Mucosa of descending colon (tissue), 3 donors: ENCODE measurements around the gene TMEM151A. TPM values are rescaled to one million over a fixed set of nuclear protein-coding genes. Genes with fewer than 3 reads are reported as not detected.
A peak's percentile ranks its signal among the peaks of the same experiment; 100 is the strongest.

Experiments used
- ATAC-seq: fragments of 200-7000 bp; cut with Tn5 transposase; one replicate; pipeline ENCODE4 v1.9.1; 2020; ENCODE audit warnings: mild to moderate bottlenecking, moderate library complexity
- DNase-seq, 3 donors: peaks; one replicate each; pipeline ENCODE4 v3.0.0-alpha.2; 2020
- H3K36me3 ChIP-seq: fragments of 200-600 bp; one replicate; pipeline ENCODE4 v1.8.0; 2021; ENCODE audit warnings: low read depth, mild to moderate bottlenecking
- H3K4me1 ChIP-seq: fragments of 200-600 bp; one replicate; pipeline ENCODE4 v1.8.0; 2021; ENCODE audit warnings: low read depth, mild to moderate bottlenecking
- H3K4me3 ChIP-seq: fragments of 200-600 bp; one replicate; pipeline ENCODE4 v1.8.0; 2021; ENCODE audit warnings: mild to moderate bottlenecking
- H3K9me3 ChIP-seq: fragments of 200-600 bp; one replicate; pipeline ENCODE4 v1.8.0; 2021; ENCODE audit warnings: mild to moderate bottlenecking
- intact Hi-C, 2 donors: fragments of 100-400 bp; cut with DNase I in 1 of 2; cut with micrococcal nuclease in 1 of 2; formaldehyde crosslinking; loops; one replicate each; pipeline versions ENCODE4 v1.11.0 to v1.11.1; 2022; cut with DNase I, micrococcal nuclease
- total RNA-seq, 3 donors: library from RNA; stranded (reverse); fragmentation: NEBNext Ultra II Directional in 2 of 3; extraction: Animal tissue kit (Norgen Biotek cat#: 25700) in 2 of 3; gene quantifications; one replicate each; pipeline versions ENCODE4 v1.2.1 to v1.2.4, GENCODE V29; 2021 to 2023
- TF ChIP-seq, protein P1 (sequence below): fragments of 200-600 bp; IDR thresholded peaks from one replicate; pipeline ENCODE4 v1.8.0; 2022; ENCODE audit warnings: antibody characterized with exemption, mild to moderate bottlenecking
- donor health status: DM: no; HTN: no; CAD: no; lungs with moderate emphysema.
- donor health status: DM: no; HTN: no; CAD: no.
- donor health status: DM: no; HTN: yes; CAD: no.

The TMEM151A gene
- total RNA-seq, 3 donors from 2014 or later, result 0.17 to 0.38 (median 0.27) TPM

DNA sequence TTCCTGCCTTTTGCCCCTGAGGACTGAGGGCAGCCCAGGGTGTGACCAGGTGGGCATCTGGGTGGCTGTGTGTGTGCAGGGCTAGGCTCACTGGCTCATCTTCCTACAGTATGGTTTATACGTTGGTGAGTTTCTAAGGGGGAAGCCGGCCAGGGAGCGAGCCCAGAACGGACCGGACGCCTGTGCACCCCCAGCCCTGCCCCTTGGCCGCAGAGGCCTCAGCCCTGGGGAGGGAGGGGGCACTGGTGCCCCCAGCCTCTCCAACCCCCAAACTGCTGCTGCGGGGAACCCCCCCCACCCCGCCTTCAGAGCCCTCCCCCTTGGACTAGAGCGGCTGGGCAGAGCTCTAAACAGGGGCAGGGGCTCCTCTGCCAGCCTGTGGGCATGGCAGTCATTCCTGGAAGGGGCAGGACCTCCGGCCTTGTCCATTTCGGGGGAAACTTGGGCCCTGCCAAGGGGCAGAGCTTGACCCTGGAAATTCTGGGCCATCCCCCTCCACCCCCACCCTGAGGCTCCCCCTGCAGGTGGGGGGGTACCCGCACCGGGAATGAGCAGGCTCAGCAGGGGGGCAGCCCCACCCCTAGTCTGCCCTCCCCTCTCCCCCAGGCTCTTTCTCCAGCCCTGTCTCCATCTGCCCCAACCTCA lies 8.1 kb upstream of the TMEM151A start:
- TF ChIP-seq, protein P1, sequence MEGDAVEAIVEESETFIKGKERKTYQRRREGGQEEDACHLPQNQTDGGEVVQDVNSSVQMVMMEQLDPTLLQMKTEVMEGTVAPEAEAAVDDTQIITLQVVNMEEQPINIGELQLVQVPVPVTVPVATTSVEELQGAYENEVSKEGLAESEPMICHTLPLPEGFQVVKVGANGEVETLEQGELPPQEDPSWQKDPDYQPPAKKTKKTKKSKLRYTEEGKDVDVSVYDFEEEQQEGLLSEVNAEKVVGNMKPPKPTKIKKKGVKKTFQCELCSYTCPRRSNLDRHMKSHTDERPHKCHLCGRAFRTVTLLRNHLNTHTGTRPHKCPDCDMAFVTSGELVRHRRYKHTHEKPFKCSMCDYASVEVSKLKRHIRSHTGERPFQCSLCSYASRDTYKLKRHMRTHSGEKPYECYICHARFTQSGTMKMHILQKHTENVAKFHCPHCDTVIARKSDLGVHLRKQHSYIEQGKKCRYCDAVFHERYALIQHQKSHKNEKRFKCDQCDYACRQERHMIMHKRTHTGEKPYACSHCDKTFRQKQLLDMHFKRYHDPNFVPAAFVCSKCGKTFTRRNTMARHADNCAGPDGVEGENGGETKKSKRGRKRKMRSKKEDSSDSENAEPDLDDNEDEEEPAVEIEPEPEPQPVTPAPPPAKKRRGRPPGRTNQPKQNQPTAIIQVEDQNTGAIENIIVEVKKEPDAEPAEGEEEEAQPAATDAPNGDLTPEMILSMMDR, result no peak
- no peaks in the 10 kb centered on the region for H3K36me3 ChIP-seq
- DNase-seq (peak in 1 of 3 donors; percentile 30), ATAC-seq (no peak)
- H3K4me3 ChIP-seq, result no peak overlapping the region
- peaks cover 18% of the 10 kb centered on the region for H3K4me1 ChIP-seq
- intact Hi-C loops, result no loop called here
- no peaks in the 10 kb centered on the region for H3K9me3 ChIP-seq

DNA sequence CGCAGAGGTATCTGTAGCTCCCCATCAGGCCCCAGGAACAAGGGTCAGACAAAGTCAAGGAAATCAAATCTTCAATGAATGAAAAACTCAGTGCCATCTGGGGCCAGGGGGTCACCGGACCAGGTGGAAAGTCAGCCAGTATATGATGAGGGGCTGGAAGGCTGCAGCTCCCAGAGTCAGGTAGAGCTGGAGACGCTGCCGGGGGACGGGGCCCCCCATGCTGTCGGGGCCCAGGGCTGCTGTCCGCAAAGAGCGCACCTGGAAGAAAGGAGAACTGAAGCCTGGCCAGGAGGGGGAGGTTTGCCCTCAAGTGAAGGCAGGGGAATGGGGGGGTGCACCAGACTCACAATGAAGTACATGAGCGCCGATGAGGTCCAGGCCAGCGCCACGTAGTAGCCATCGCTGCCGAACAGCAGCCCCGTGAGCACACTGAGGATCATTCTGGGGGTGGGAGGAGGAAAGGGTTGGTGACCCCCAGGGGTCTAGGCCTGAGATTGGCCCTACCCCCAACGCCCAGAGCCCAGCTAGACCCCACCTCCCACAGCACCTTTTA lies 7.1 kb upstream of the TMEM151A start:
- Histone ChIP-seq H3K9me3 (no peaks in the 10 kb centered on the region), H3K4me1 (peaks cover 21% of the 10 kb centered on the region), H3K4me3 (no peak overlapping the region), H3K36me3 (no peaks in the 10 kb centered on the region)
- DNase-seq, result peak in 1 of 3 donors; percentile 26
- TF ChIP-seq, protein P1, result no peak
- ATAC-seq, result no peak
- intact Hi-C loops, result no loop called here

- Histone ChIP-seq H3K36me3 (no peaks in the 10 kb centered on the region), H3K4me3 (no peak overlapping the region), H3K4me1 (peaks cover 27% of the 10 kb centered on the region), H3K9me3 (no peaks in the 10 kb centered on the region)
- intact Hi-C loops, result no loop called here
- ATAC-seq (no peak), DNase-seq (peak in 1 of 3 donors; percentile 14)
- TF ChIP-seq, protein P1, result no peak
Measured at GRCh38 chr11:66285250-66285947, 6.3 kb upstream of the TMEM151A start.

DNA sequence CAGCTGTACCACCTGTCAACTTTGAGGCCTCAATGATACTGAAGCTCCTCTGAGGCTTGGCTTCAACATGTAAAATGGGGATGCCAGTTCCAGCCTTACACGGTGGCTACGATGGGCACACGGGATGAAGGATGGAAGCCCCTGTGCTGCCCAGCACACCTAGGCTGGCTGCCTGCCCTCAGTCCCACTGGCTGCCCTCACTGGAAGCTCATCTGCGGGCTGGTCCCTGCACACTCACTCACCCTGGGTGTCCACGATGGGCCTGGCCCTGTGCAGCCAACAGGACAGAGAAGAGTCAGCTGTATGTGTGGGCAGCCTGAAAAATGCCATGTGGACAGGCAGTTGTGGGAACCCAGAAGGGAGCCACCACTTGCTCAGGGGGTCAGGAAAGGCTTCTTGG lies 5.0 kb upstream of the TMEM151A start:
- Histone ChIP-seq H3K9me3 (no peaks in the 10 kb centered on the region), H3K4me1 (peaks cover 31% of the 10 kb centered on the region), H3K36me3 (no peaks in the 10 kb centered on the region), H3K4me3 (no peak overlapping the region)
- TF ChIP-seq, protein P1, result no peak
- intact Hi-C loops, result no loop called here
- DNase-seq, result no peak
- no peak for ATAC-seq

- no peak overlapping the region for H3K4me3 ChIP-seq
- intact Hi-C loops, result no loop called here
- peaks cover 36% of the 10 kb centered on the region for H3K4me1 ChIP-seq
Measured at GRCh38 chr11:66287211-66287888, 4.3 kb upstream of the TMEM151A start.

More at GRCh38 chr11:66287211-66287888, 4.3 kb upstream of the TMEM151A start:
- Histone ChIP-seq H3K9me3 (no peaks in the 10 kb centered on the region), H3K36me3 (no peaks in the 10 kb centered on the region)
- TF ChIP-seq, protein P1, result no peak
- ATAC-seq (no peak), DNase-seq (no peak)
